PC-3 (cell line): ENCODE results near the gene HES7. TPM values are rescaled to one million over a fixed set of nuclear protein-coding genes. Genes with fewer than 3 reads are reported as not detected.

Experiments
- ATAC-seq: fragments of 200-7000 bp; cut with Tn5 transposase; 2 replicates; pipeline ENCODE4 v1.9.1; 2020; ENCODE audit warnings: mild to moderate bottlenecking, moderate library complexity
- BruUV-seq: library from RNA; stranded (reverse); fragments of 400-500 nt; replicated peaks from 2 replicates; lab custom pipeline; 2021; lab: Mats Ljungman, UMichigan
- CTCF ChIA-PET: fragments of 300-600 bp; sonication (Branson Sonifier 250); formaldehyde crosslinking; loops from one replicate; lab custom pipeline; 2022; ENCODE audit warnings: antibody characterized with exemption; lab: Charles Lee
- POLR2A ChIA-PET: fragments of 300-600 bp; sonication (Branson Sonifier 250); formaldehyde crosslinking; loops from one replicate; lab custom pipeline; 2022; ENCODE audit warnings: antibody characterized with exemption; ENCODE audit not compliant: unreplicated experiment; lab: Charles Lee
- DNase-seq: peaks from one replicate; pipeline ENCODE4 v3.0.0-alpha.2; 2015
- H2AFZ ChIP-seq: fragments of 300-600 bp; sonication (generic); 2 replicates; pipeline ENCODE4 v1.6.0; 2016; ENCODE audit warnings: antibody characterized with exemption, low read length
- H3F3A ChIP-seq: fragments of 300-600 bp; sonication (generic); one replicate; pipeline ENCODE4 v1.6.0; 2017; ENCODE audit warnings: antibody characterized with exemption, low read length, control low read depth, mild to moderate bottlenecking; ENCODE audit not compliant: unreplicated experiment
- H3K27ac ChIP-seq: fragments of 300-600 bp; sonication (generic); 2 replicates; pipeline ENCODE4 v1.5.1; 2016; ENCODE audit warnings: mild to moderate bottlenecking, low read length
- H3K27me3 ChIP-seq: fragments of 300-600 bp; sonication (generic); 2 replicates; pipeline ENCODE4 v1.6.1; 2016; ENCODE audit warnings: low read length, mixed read lengths
- H3K36me3 ChIP-seq: fragments of 300-600 bp; sonication (generic); 2 replicates; pipeline ENCODE4 v1.6.1; 2016; ENCODE audit warnings: low read depth, mixed run types, low read length, mixed read lengths
- H3K4me1 ChIP-seq: fragments of 300-600 bp; sonication (generic); 2 replicates; pipeline ENCODE4 v1.5.1; 2016; ENCODE audit warnings: low read length; ENCODE audit not compliant: insufficient read depth
- H3K4me2 ChIP-seq: fragments of 300-600 bp; sonication (generic); 2 replicates; pipeline ENCODE4 v1.6.0; 2016; ENCODE audit warnings: low read length
- H3K4me3 ChIP-seq: fragments of 300-600 bp; sonication (generic); 2 replicates; pipeline ENCODE4 v1.5.1; 2016; ENCODE audit warnings: mild to moderate bottlenecking, low read length, mixed read lengths
- H3K79me2 ChIP-seq: fragments of 300-600 bp; sonication (generic); 2 replicates; pipeline ENCODE4 v1.6.1; 2017; ENCODE audit warnings: low read length, mixed read lengths
- H3K9ac ChIP-seq: fragments of 300-600 bp; sonication (generic); 2 replicates; pipeline ENCODE4 v1.6.0; 2016; ENCODE audit warnings: mild to moderate bottlenecking, low read length
- H3K9me2 ChIP-seq: fragments of 300-600 bp; sonication (generic); replicated peaks from 2 replicates; pipeline ENCODE4 v1.6.1; 2016; ENCODE audit warnings: mixed run types, low read length, mixed read lengths
- H3K9me3 ChIP-seq: fragments of 300-600 bp; sonication (generic); 2 replicates; pipeline ENCODE4 v1.6.1; 2016; ENCODE audit warnings: low read length, mixed read lengths
- H4K20me1 ChIP-seq: fragments of 300-600 bp; sonication (generic); 2 replicates; pipeline ENCODE4 v1.6.1; 2016; ENCODE audit warnings: low read length, mixed read lengths
- CTCF ChIP-seq: fragments of 300-600 bp; sonication (generic); conservative IDR thresholded peaks from 2 replicates; pipeline ENCODE4 v1.5.1; 2017; ENCODE audit warnings: antibody characterized with exemption, low read depth, mild to moderate bottlenecking, low read length
- EZH2 ChIP-seq: fragments of 300-600 bp; sonication (generic); IDR thresholded peaks from one replicate; pipeline ENCODE4 v1.6.1; 2017; ENCODE audit warnings: antibody characterized with exemption, mild to moderate bottlenecking, low read length; ENCODE audit not compliant: unreplicated experiment
- intact Hi-C: fragments of 100-400 bp; cut with micrococcal nuclease; formaldehyde crosslinking; loops from 2 replicates; pipeline ENCODE4 v1.9.0; 2023
- total RNA-seq: library from RNA; depleted of rRNA; stranded (reverse); fragments of >200 nt; gene quantifications from 2 replicates; pipeline ENCODE4 v1.2.3, GENCODE V29; 2014

Gene HES7
- total RNA-seq, 1 experiment from 2014 or later = not detected

GRCh38 chr17:8073627-8074484 lies 50.0 kb downstream of the HES7 start:
- peak overlapping the region; percentile 57 for H3K4me3 ChIP-seq
- no peak overlapping the region for H3K9ac ChIP-seq
- ChIA-PET CTCF (interaction anchor here (0.5 to 2.0 kb wide), 7 partner anchors 11 to 264 kb away, joined by 3 to 12 read pairs (median 4); partner anchors contain the start of gene HES7), POLR2A (no interaction called here)
- peak overlapping the region; percentile 79 for H3K4me2 ChIP-seq
- H3K79me2 ChIP-seq = no peaks in the 10 kb centered on the region
- intact Hi-C loops = no loop called here
- no peaks in the 10 kb centered on the region for H3K9me2 ChIP-seq
- no TSS peak for BruUV-seq
- H4K20me1 ChIP-seq = no peaks in the 10 kb centered on the region
- no peaks in the 10 kb centered on the region for H3K9me3 ChIP-seq
- DNase-seq (peak; percentile 60), ATAC-seq (peak; percentile 84)
- H3K4me1 ChIP-seq = peaks cover 4% of the 10 kb centered on the region; the same call in 1 of the 2 replicates
- TF ChIP-seq EZH2 = no peak
- peak; percentile 82 for TF ChIP-seq CTCF
- peaks cover 30% of the 10 kb centered on the region for H3K27me3 ChIP-seq
- no peaks in the 10 kb centered on the region for H3F3A ChIP-seq
- no peak overlapping the region for H3K27ac ChIP-seq
- H2AFZ ChIP-seq = 0 out of 2 replicates have a peak overlapping the region, but pooled peaks have one; percentile 63
- no peaks in the 10 kb centered on the region for H3K36me3 ChIP-seq

- ATAC-seq (peak; percentile 34), DNase-seq (no peak)
- Histone ChIP-seq H3K4me3 (peak overlapping the region; percentile 47), H3K9me3 (no peaks in the 10 kb centered on the region), H3K27ac (no peak overlapping the region), H2AFZ (peak overlapping the region; percentile 65; the same call in 1 of the 2 replicates), H3K9ac (no peak overlapping the region), H3K4me2 (peak overlapping the region; percentile 74), H3K79me2 (no peaks in the 10 kb centered on the region), H3K27me3 (peaks cover 30% of the 10 kb centered on the region), H3K9me2 (no peaks in the 10 kb centered on the region), H4K20me1 (no peaks in the 10 kb centered on the region), H3K4me1 (peaks cover 4% of the 10 kb centered on the region; the same call in 1 of the 2 replicates), H3F3A (no peaks in the 10 kb centered on the region), H3K36me3 (no peaks in the 10 kb centered on the region)
- BruUV-seq = no TSS peak
- POLR2A ChIA-PET = no interaction called here
- TF ChIP-seq CTCF (no peak), EZH2 (peak; percentile 34)
- CTCF ChIA-PET = interaction anchor here (0.5 to 2.0 kb wide), 5 partner anchors 10 to 92 kb away, joined by 3 to 12 read pairs (median 3); partner anchors contain the start of gene HES7
- intact Hi-C loops = no loop called here
Measured at GRCh38 chr17:8072729-8073461, 51.0 kb downstream of the HES7 start.
